ENCODE measurements around the gene INTS14.

Gene INTS14

DNA sequence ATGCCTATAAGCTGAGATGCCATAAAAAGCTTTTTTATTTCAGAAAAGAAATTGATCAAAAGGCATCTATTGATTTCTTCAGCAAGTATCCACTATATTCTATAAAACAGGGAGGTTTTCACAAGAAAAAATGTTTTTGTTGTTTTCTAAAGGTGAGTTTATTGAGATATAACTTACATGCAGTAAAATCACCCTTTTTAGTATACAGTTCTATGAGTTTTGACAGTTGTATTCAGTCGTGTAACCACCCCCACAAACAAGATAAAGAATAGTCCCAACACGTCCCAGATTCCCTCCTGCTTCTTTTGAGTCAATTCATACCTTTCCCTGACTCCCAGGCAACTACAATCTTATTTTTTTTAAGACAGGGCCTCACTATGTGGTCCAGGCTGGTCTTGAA lies 7.8 kb downstream of the INTS14 start:
- TF ChIP-seq, protein P1, sequence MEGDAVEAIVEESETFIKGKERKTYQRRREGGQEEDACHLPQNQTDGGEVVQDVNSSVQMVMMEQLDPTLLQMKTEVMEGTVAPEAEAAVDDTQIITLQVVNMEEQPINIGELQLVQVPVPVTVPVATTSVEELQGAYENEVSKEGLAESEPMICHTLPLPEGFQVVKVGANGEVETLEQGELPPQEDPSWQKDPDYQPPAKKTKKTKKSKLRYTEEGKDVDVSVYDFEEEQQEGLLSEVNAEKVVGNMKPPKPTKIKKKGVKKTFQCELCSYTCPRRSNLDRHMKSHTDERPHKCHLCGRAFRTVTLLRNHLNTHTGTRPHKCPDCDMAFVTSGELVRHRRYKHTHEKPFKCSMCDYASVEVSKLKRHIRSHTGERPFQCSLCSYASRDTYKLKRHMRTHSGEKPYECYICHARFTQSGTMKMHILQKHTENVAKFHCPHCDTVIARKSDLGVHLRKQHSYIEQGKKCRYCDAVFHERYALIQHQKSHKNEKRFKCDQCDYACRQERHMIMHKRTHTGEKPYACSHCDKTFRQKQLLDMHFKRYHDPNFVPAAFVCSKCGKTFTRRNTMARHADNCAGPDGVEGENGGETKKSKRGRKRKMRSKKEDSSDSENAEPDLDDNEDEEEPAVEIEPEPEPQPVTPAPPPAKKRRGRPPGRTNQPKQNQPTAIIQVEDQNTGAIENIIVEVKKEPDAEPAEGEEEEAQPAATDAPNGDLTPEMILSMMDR (IDR thresholded peaks at IDR 0.05; ENCODE audit: insufficient read depth, missing control alignments) = no peak
- DNase-seq (ENCODE audit: insufficient read length, low spot score) = no peak
- no peak for FAIRE-seq

DNA sequence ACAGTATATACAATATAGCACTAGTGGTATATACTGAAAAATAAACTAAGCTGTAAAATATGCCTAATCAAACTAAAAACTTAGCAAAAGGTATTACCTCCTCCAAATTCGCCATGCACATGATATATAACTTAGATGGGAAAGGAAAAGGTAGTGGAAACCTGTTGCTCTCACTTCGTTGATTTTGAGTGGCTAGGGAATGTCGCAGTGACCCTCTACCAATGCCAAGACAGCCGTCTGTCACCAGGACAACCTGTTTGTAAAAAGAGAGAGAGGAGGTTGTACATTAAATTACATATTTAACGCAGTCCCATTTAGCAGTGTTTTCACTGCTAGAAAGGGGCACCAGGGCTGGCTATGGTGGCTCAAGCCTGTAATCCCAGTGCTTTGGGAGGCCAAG lies 11.3 kb downstream of the INTS14 start:
- TF ChIP-seq, protein P1 (IDR thresholded peaks at IDR 0.05; ENCODE audit: insufficient read depth, missing control alignments) = no peak
- no peak for DNase-seq (ENCODE audit: insufficient read length, low spot score)
- FAIRE-seq = no peak

DNA sequence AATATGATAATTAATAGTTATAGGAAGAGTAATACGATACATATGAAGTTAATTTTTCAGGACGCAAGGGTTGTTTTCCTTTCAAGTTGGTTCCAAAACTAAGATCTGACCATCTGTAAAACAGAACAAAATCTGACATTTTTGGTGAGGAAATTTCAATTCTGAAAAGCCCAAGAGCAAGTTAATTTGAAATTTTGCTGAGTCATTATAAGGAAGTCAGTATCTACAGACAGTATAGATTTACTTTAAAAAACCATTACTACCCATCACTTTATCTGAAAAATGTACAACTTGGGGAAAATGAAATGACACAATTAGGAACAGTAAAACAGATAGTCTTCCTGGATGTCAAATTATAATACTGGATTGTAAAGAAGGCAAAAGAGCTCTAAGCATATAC lies 12.5 kb downstream of the INTS14 start:
- DNase-seq (ENCODE audit: insufficient read length, low spot score) = no peak
- TF ChIP-seq, protein P1 (IDR thresholded peaks at IDR 0.05; ENCODE audit: insufficient read depth, missing control alignments) = no peak
- no peak for FAIRE-seq

DNA sequence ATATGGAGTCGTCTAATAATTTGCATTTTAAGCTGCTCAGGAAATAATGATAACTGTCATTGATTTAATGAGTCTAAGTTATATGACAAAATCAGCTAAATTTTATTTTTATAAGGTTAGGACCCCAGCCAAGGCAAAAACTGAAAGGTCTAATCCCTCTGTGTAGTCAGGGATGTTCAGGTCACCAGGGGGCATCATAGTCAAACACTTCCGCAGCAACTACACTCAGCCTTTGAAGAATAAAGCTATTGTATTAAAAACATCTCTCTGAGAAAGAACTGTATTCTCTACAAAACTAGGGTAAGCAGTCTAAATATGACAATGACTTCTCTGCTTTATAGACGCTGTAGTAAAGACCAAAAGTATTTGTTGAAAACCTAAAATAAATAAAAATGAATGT lies 15.0 kb downstream of the INTS14 start:
- no peak for DNase-seq (ENCODE audit: insufficient read length, low spot score)
- no peak for FAIRE-seq
- TF ChIP-seq, protein P1 (IDR thresholded peaks at IDR 0.05; ENCODE audit: insufficient read depth, missing control alignments) = peak; percentile 43

DNA sequence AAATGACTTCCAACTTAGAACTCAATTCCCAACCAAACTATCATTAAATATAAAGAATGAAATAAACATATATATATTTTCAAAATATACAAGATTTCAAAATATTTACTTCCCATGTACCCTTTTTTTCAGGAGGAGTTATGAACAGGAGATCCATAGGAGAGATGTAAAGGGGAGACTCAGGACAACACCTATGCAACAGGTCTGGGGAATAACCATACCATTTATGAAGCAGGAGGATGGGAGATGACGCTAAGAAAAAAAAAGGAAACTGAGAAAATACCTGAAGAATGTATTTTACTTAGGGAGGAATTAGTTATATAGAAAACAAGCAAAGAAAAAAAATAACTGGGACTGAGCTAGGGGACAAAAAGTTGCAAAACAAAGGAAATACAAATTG lies 23.8 kb downstream of the INTS14 start:
- TF ChIP-seq, protein P1 (IDR thresholded peaks at IDR 0.05; ENCODE audit: insufficient read depth, missing control alignments) = no peak
- FAIRE-seq = no peak
- no peak for DNase-seq (ENCODE audit: insufficient read length, low spot score)

DNA sequence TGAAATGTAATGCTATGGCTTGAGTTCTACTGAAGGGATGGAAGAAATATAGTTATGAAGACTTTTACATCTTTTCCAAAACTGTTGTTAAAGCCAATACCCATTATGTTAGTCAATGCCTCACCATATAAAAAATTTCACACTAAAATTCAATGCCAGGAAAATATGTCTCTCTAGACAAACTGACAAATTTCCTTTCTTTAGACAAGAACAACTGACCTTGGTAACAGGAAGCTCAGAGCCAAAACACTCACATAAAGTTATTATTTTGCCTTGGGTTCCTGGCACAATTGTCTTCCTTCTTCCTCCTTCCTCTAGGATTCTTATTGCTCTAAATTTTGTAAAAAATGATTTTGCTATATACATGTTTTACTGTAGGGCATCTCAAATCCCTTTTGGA lies 26.7 kb downstream of the INTS14 start:
- no peak for FAIRE-seq
- TF ChIP-seq, protein P1 (IDR thresholded peaks at IDR 0.05; ENCODE audit: insufficient read depth, missing control alignments) = no peak
- DNase-seq (ENCODE audit: insufficient read length, low spot score) = no peak

DNA sequence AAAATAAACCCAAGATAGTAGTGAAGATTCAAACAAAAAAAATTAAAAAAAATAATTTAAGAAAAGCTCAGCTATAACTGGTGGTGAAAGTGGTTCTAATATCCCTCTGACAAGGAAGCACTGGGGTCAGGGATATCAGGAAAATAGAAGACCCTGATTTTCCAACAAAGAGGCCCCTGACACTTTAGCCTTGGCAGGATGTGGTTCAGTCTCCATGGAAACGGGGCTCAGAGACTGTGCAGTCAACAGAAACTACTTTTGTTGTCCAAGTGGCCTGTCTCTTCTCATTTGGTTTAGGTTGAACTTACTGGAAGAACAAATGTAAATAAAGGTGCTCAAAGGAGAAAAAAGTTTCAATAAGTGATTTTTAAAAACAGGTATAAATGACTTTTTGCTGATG lies 27.2 kb downstream of the INTS14 start:
- DNase-seq (ENCODE audit: insufficient read length, low spot score) (no peak), FAIRE-seq (no peak)
- TF ChIP-seq, protein P1 (IDR thresholded peaks at IDR 0.05; ENCODE audit: insufficient read depth, missing control alignments) = no peak
